K562 (cell line): ENCODE data around the gene SRM. TPM values are rescaled to one million over a fixed set of nuclear protein-coding genes. Genes with fewer than 3 reads are reported as not detected.

Experiments
- CCAR2 ChIP-seq: fragments of 200-400 bp; formaldehyde crosslinking; IDR thresholded peaks from 2 replicates; pipeline ENCODE4 v1.6.1; 2017; ENCODE audit warnings: mild to moderate bottlenecking, low read depth, low read length
- CGGBP1 ChIP-seq: fragments of 250-450 bp; sonication (Bioruptor Pico); IDR thresholded peaks from 2 replicates; pipeline ENCODE4 v1.9.0; 2021; ENCODE audit warnings: mild to moderate bottlenecking
- CHD1 ChIP-seq: fragments of 200-600 bp; sonication (generic); IDR thresholded peaks from one replicate; pipeline ENCODE4 v1.6.1; 2012; ENCODE audit warnings: mild to moderate bottlenecking, moderate library complexity, low read length, inconsistent platforms
- EGR1 ChIP-seq: fragments of 450-650 bp; conservative IDR thresholded peaks from 2 replicates; pipeline ENCODE4 v1.6.1; 2017; ENCODE audit warnings: mild to moderate bottlenecking
- FOXJ3 ChIP-seq: sonication (generic); formaldehyde crosslinking; IDR thresholded peaks from 2 replicates; pipeline ENCODE4 v1.4.0; 2020; ENCODE audit warnings: mild to moderate bottlenecking, missing genetic modification reagents
- HSF4 ChIP-seq: fragments of 250-450 bp; sonication (Bioruptor Pico); IDR thresholded peaks from 2 replicates; pipeline ENCODE4 v2.1.2; 2022; ENCODE audit warnings: mild to moderate bottlenecking, moderate library complexity, borderline replicate concordance
- MITF ChIP-seq: IDR thresholded peaks from 2 replicates; pipeline ENCODE4 v1.6.1; 2014; ENCODE audit warnings: antibody characterized with exemption
- MLX ChIP-seq, 2 experiments: fragments of 450-650 bp in 1 of 2; sonication (generic) in 1 of 2; formaldehyde crosslinking; conservative IDR thresholded peaks; 2 replicates each; pipeline versions ENCODE4 v1.4.0 to v1.8.1; 2020 to 2022; ENCODE audit warnings: mild to moderate bottlenecking in 1 of 2, missing genetic modification reagents in 1 of 2
- PYGO2 ChIP-seq: fragments of 450-650 bp; IDR thresholded peaks from 2 replicates; pipeline ENCODE4 v1.6.1; 2016; ENCODE audit warnings: mild to moderate bottlenecking, missing genetic modification characterization, moderate library complexity, missing compliant biosample characterization
- RAD51 ChIP-seq: fragments of 450-650 bp; IDR thresholded peaks from 2 replicates; pipeline ENCODE4 v1.7.1; 2016; ENCODE audit warnings: low read depth, mild to moderate bottlenecking, borderline replicate concordance
- SRSF3 ChIP-seq: fragments of 200-400 bp; formaldehyde crosslinking; IDR thresholded peaks from 2 replicates; pipeline ENCODE4 v1.6.1; 2016; ENCODE audit warnings: mild to moderate bottlenecking, low read length, moderate library complexity; ENCODE audit not compliant: insufficient read depth
- ZBTB7A ChIP-seq: IDR thresholded peaks from 2 replicates; pipeline ENCODE4 v1.6.1; 2011; ENCODE audit warnings: low read depth, mild to moderate bottlenecking, low read length, moderate library complexity, borderline replicate concordance; ENCODE audit not compliant: control insufficient read depth
- ZNF134 ChIP-seq: fragments of 250-450 bp; sonication (Bioruptor Pico); conservative IDR thresholded peaks from 2 replicates; pipeline ENCODE4 v1.4.0; 2020
- ZNF175 ChIP-seq: fragments of 200-800 bp; sonication (Bioruptor generic); IDR thresholded peaks from 2 replicates; pipeline ENCODE4 v1.6.1; 2016; ENCODE audit warnings: low read depth, mild to moderate bottlenecking, missing genetic modification characterization, missing compliant biosample characterization
- ZNF398 ChIP-seq: fragments of 250-450 bp; sonication (Bioruptor Pico); IDR thresholded peaks from 2 replicates; pipeline ENCODE4 v1.8.0; 2021; ENCODE audit warnings: moderate library complexity, mild to moderate bottlenecking, inconsistent platforms
- ZNF76 ChIP-seq: fragments of 250-450 bp; sonication (Bioruptor Pico); IDR thresholded peaks from 2 replicates; pipeline ENCODE4 v1.4.0; 2020; ENCODE audit warnings: mild to moderate bottlenecking, moderate library complexity, borderline replicate concordance
- polyA plus RNA-seq, 8 experiments: library from polyadenylated mRNA; depleted of rRNA in 4 of 8; stranded (reverse) in 5 of 8; unstranded in 3 of 8; fragments of >200 nt; fragmentation: Nextera tagmentation in 2 of 8; fragmentation: Illumina TruSeq in 1 of 8; extraction: Ambion mirVana in 2 of 8; extraction: Trizol in 1 of 8; gene quantifications; 2 replicates each; pipeline versions ENCODE4 v1.2.1 to v1.2.3, GENCODE V29; 2011 to 2014; ENCODE audit warnings: inconsistent platforms in 1 of 8, missing spikeins in 1 of 8
- total RNA-seq, 7 experiments: library from RNA; depleted of rRNA in 6 of 7; stranded (reverse); fragments of >200 nt in 6 of 7; fragmentation: Illumina TruSeq in 2 of 7; extraction: Trizol in 2 of 7; gene quantifications; 2 replicates each; pipeline versions ENCODE4 v1.2.1 to v1.2.3, GENCODE V29; 2011 to 2021; ENCODE audit warnings: low replicate concordance in 1 of 7

The SRM gene
- total and polyA plus RNA-seq, 9 of the 15 experiments (the other 6 are each of a cell fraction or from before 2014, with no cell fraction given) = 23.9 to 373 (median 82.5) TPM

- TF ChIP-seq CGGBP1 (CRISPR knock-in tag) (no peak), ZNF175 (no peak), CCAR2 (no peak), EGR1 (no peak), ZNF398 (CRISPR knock-in tag) (no peak), ZBTB7A (no peak), SRSF3 (no peak), ZNF134 (CRISPR knock-in tag) (no peak), CHD1 (no peak), MLX (CRISPR knock-in tag; conservative IDR thresholded peaks at IDR 0.05) (no peak), MITF (no peak), ZNF76 (no peak), FOXJ3 (CRISPR knock-in tag) (no peak), PYGO2 (tag) (no peak), RAD51 (no peak), HSF4 (no peak)
Observed at GRCh38 chr1:11037740-11038182, 22.1 kb downstream of the SRM start (continued).
